Measurements from ENCODE around the gene PTPN23.

DNA sequence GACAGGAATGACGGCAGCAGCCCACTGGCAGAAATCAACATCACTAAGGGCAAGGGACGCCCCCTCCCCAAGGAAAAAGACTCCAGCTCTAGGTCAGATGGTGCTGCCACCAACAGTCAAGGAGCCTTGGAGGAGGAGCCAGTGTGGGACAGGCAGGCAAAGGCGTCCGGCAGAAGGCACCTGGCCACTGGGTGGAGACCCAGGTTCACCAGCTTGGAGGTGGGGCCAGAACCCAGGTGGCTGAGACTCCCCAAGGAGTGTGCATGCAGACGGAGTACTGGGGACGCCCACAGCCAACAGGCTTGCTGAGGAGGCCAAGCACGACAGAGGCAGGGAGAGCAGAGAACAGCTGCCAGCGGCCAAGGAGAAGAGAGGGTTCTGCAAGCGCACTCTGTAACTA is 35.2 kb downstream of the PTPN23 start:
- TF ChIP-seq, protein P1, sequence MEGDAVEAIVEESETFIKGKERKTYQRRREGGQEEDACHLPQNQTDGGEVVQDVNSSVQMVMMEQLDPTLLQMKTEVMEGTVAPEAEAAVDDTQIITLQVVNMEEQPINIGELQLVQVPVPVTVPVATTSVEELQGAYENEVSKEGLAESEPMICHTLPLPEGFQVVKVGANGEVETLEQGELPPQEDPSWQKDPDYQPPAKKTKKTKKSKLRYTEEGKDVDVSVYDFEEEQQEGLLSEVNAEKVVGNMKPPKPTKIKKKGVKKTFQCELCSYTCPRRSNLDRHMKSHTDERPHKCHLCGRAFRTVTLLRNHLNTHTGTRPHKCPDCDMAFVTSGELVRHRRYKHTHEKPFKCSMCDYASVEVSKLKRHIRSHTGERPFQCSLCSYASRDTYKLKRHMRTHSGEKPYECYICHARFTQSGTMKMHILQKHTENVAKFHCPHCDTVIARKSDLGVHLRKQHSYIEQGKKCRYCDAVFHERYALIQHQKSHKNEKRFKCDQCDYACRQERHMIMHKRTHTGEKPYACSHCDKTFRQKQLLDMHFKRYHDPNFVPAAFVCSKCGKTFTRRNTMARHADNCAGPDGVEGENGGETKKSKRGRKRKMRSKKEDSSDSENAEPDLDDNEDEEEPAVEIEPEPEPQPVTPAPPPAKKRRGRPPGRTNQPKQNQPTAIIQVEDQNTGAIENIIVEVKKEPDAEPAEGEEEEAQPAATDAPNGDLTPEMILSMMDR (IDR thresholded peaks at IDR 0.05; ENCODE audit: insufficient read depth, low read length, poor library complexity, severe bottlenecking): no peak
- no peak for TF ChIP-seq EZH2phosphoT487 (conservative IDR thresholded peaks at IDR 0.05; ENCODE audit: low read length)
